Activated naive CD4-positive, alpha-beta T cell treated with anti-CD3 and anti-CD28 coated beads, Interleukin-2, amount 50 U/mL, for 24 hours (primary cell): ENCODE data around the gene ACTN3.
"Not testable (repeated sequence)": the region's sequence is repeated elsewhere in the genome, so short reads cannot be mapped to it uniquely, and the experiment has no call there.

ENCODE experiments used
- H3K27ac Mint-ChIP-seq: one replicate; pipeline ENCODE4 v1.8.0; 2021; ENCODE audit warnings: mild to moderate bottlenecking, mixed read lengths
- H3K27me3 Mint-ChIP-seq: one replicate; pipeline ENCODE4 v1.8.0; 2021; ENCODE audit warnings: mixed read lengths
- H3K36me3 Mint-ChIP-seq: one replicate; pipeline ENCODE4 v1.8.0; 2021; ENCODE audit warnings: mixed read lengths
- H3K4me1 Mint-ChIP-seq: one replicate; pipeline ENCODE4 v1.8.0; 2021; ENCODE audit warnings: mixed read lengths
- H3K4me3 Mint-ChIP-seq: one replicate; pipeline ENCODE4 v1.8.0; 2021; ENCODE audit warnings: mild to moderate bottlenecking, mixed read lengths
- H3K9me3 Mint-ChIP-seq: one replicate; pipeline ENCODE4 v1.8.0; 2021; ENCODE audit warnings: mixed read lengths

Gene ACTN3

DNA sequence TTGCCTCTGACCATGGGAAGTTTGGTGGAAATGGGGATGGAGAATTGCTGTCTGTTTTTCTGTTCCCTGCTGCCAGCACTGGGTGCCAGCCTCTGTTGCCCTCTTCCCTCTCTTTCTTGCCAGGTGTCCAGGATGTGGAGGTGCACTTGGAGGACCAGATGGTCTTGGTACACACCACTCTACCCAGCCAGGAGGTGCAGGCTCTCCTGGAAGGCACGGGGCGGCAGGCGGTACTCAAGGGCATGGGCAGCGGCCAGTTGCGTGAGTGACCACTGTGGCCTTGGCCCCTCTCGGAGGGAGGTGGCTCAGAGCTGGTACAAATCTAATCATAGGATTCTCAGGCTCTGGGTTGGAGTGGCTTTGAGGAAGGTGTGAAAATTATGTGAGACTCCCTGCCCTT, 52.3 kb downstream of the ACTN3 start:
- H3K9me3 Mint-ChIP-seq: no peaks in the 10 kb centered on the region
- no peak overlapping the region for H3K4me3 Mint-ChIP-seq
- no peaks in the 10 kb centered on the region for H3K27me3 Mint-ChIP-seq
- no peak overlapping the region for H3K27ac Mint-ChIP-seq
- no peaks in the 10 kb centered on the region for H3K36me3 Mint-ChIP-seq
- H3K4me1 Mint-ChIP-seq: peaks cover 23% of the 10 kb centered on the region

DNA sequence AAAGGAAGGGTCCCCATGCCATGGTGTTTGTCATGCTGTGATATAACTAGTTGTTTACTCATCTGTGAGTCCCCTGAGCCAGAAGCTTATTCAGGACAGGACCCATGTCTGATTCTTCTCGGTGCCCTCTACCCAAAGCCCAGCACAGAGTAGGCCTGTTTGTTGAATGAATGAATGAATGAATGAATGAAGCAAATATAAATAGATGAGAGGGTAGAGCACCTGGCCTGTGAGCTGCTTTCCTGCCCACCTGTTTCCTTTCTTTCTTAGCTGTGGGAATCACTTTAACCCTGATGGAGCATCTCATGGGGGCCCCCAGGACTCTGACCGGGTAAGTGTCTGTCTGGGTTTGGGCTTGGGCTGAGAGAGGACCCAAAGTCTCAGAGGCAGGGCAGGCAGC, 53.5 kb downstream of the ACTN3 start:
- no peak overlapping the region for H3K27ac Mint-ChIP-seq
- H3K27me3 Mint-ChIP-seq: no peaks in the 10 kb centered on the region
- peaks cover 13% of the 10 kb centered on the region for H3K4me1 Mint-ChIP-seq
- H3K4me3 Mint-ChIP-seq: no peak overlapping the region
- H3K9me3 Mint-ChIP-seq: no peaks in the 10 kb centered on the region
- no peaks in the 10 kb centered on the region for H3K36me3 Mint-ChIP-seq

- Mint-ChIP-seq H3K27me3 (no peaks in the 10 kb centered on the region), H3K4me3 (no peak overlapping the region), H3K36me3 (no peaks in the 10 kb centered on the region), H3K4me1 (peaks cover 8% of the 10 kb centered on the region), H3K9me3 (no peaks in the 10 kb centered on the region), H3K27ac (no peak overlapping the region)
Measured at GRCh38 chr11:66600631-66601233, 54.0 kb downstream of the ACTN3 start.

DNA sequence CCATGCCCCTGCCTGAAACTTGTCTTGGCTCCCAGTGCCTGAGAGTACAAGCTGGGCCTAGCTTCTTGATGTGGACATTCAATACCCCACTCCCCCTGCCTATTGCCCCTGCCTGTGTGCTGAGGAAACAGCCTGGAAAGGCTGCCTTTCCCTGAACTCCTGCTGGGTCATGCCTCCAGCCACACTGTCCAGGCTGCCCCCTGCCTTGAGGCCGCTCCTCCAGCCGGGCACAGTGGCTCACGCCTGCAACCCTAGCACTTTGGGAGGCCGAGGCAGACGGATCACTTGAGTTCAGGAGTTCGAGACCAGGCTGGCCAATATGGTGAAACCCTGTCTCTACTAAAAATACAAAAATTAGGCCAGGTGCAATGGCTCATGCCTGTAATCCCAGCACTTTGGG, 56.4 kb downstream of the ACTN3 start:
- H3K9me3 Mint-ChIP-seq: no peaks in the 10 kb centered on the region
- no peak overlapping the region for H3K4me3 Mint-ChIP-seq
- H3K36me3 Mint-ChIP-seq: no peaks in the 10 kb centered on the region
- no peaks in the 10 kb centered on the region for H3K27me3 Mint-ChIP-seq
- no peaks in the 10 kb centered on the region for H3K4me1 Mint-ChIP-seq
- no peak overlapping the region for H3K27ac Mint-ChIP-seq

DNA sequence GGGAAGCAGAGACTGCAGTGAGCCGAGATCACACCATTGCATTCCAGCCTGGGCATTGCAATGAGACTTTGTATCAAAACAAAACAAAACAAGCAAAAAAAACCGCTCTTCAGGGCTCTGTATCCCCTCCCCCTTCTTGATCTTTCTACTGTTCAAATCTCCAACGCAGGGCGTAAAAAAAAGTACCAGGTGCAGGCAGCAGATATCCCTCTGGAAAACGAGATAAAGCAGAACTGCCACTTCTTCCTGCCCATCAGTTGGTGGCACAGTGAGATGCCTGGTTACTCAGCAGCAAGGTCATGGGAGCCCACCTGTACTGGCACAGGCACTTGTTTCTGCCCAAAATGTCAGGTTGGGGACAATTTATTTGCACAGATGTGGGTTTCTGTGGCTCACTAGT, 57.5 kb downstream of the ACTN3 start:
- Mint-ChIP-seq H3K4me1 (no peaks in the 10 kb centered on the region), H3K27ac (no peak overlapping the region), H3K36me3 (no peaks in the 10 kb centered on the region), H3K27me3 (no peaks in the 10 kb centered on the region), H3K9me3 (no peaks in the 10 kb centered on the region), H3K4me3 (no peak overlapping the region)

- not testable (repeated sequence) for H3K4me3 Mint-ChIP-seq, H3K27ac Mint-ChIP-seq, H3K36me3 Mint-ChIP-seq, H3K9me3 Mint-ChIP-seq, H3K27me3 Mint-ChIP-seq
- H3K4me1 Mint-ChIP-seq: peaks cover 12% of the 10 kb centered on the region
Measured at GRCh38 chr11:66606608-66607007, 59.9 kb downstream of the ACTN3 start.

DNA sequence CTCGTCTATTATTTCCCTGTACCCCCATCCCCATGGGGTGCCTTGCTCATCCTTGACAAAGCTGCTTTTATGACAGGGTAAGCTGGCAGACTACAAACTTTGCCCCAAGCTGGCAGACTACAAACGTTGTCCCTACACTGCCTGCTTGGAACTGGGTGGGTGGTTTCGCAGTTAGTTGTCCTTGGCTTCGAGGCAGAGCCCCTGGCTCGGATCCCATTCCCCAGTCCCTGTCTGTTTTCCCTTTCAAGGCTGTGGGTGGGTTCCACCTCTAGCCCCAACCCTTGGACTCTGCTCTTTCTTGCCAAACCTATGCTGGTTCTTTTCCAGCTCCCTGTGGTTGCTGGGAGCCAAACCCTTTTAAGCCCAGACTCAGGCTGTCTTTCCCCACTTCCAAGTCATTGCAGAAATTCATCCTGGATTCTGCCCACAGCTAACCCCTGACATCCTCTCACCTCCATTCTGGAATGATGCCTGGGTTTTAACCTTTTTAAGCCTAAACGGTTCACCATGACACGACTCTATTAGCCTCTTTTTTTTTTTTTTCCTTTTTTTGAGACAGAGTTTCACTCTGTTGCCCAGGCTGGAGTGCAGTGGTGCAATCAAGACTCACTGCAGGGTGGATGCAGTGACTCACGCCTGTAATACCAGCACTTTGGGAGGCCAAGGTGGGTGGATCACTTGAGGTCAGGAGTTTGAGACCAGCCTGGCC, 60.6 kb downstream of the ACTN3 start:
- H3K27me3 Mint-ChIP-seq: no peaks in the 10 kb centered on the region
- H3K27ac Mint-ChIP-seq: no peak overlapping the region
- peaks cover 12% of the 10 kb centered on the region for H3K4me1 Mint-ChIP-seq
- H3K4me3 Mint-ChIP-seq: no peak overlapping the region
- H3K36me3 Mint-ChIP-seq: no peaks in the 10 kb centered on the region
- H3K9me3 Mint-ChIP-seq: no peaks in the 10 kb centered on the region

GRCh38 chr11:66609721-66610617, 63.3 kb downstream of the ACTN3 start:
- H3K36me3 Mint-ChIP-seq: no peaks in the 10 kb centered on the region
- no peak overlapping the region for H3K27ac Mint-ChIP-seq
- H3K4me3 Mint-ChIP-seq: no peak overlapping the region

DNA sequence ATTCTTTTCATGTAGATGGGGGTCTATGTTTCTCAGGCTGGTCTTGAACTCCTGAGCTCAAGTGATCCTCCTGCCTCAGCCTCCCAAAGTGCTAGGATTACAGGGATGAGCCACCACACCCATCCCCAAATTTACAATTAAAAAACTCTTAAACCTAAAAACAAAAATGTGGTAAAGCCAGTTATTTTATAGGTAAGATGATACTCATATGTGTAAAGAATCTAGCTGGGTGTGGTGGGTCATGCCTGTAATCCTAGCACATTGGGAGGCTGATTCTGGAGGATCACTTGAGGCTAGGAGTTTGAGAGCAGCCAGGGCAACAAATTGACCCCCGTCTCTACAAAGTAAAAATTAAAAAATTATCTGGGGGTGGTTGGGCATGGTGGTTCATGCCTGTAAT, 65.8 kb downstream of the ACTN3 start:
- Mint-ChIP-seq H3K27me3 (no peaks in the 10 kb centered on the region), H3K36me3 (peaks cover 5% of the 10 kb centered on the region), H3K4me1 (peaks cover 23% of the 10 kb centered on the region), H3K9me3 (no peaks in the 10 kb centered on the region), H3K4me3 (no peak overlapping the region), H3K27ac (no peak overlapping the region)

More at GRCh38 chr11:66609721-66610617, 63.3 kb downstream of the ACTN3 start:
- Mint-ChIP-seq H3K9me3 (no peaks in the 10 kb centered on the region), H3K4me1 (peaks cover 12% of the 10 kb centered on the region), H3K27me3 (no peaks in the 10 kb centered on the region)
